Panc1 (cell line): Measurements from ENCODE around the gene SEMA7A. TPM values are rescaled to one million over a fixed set of nuclear protein-coding genes. Genes with fewer than 3 reads are reported as not detected.

ENCODE experiments used
- ATAC-seq: fragments of 200-7000 bp; cut with Tn5 transposase; 2 replicates; pipeline ENCODE4 v1.9.1; 2020; ENCODE audit warnings: mild to moderate bottlenecking, moderate library complexity
- BruUV-seq: library from RNA; stranded (reverse); fragments of 400-500 nt; replicated peaks from 2 replicates; lab custom pipeline; 2021; lab: Mats Ljungman, UMichigan
- CTCF ChIA-PET: fragments of 300-600 bp; sonication (Branson Sonifier 250); formaldehyde crosslinking; loops from one replicate; lab custom pipeline; 2022; ENCODE audit warnings: antibody characterized with exemption; lab: Charles Lee
- POLR2A ChIA-PET: fragments of 300-600 bp; sonication (Branson Sonifier 250); formaldehyde crosslinking; loops from one replicate; lab custom pipeline; 2022; ENCODE audit warnings: antibody characterized with exemption; lab: Charles Lee
- DNase-seq: peaks from one replicate; pipeline ENCODE4 v3.0.0-alpha.2; 2010; ENCODE audit warnings: low read depth, low spot score
- H3K27ac ChIP-seq: 2 replicates; pipeline ENCODE4 v1.5.1; 2011; ENCODE audit warnings: mild to moderate bottlenecking, low read length, inconsistent platforms
- H3K27me3 ChIP-seq: fragments of 200-500 bp; sonication (Bioruptor generic); 2 replicates; pipeline ENCODE4 v1.6.0; 2014; ENCODE audit warnings: low read length, inconsistent platforms; ENCODE audit not compliant: control insufficient read depth, insufficient read depth
- H3K36me3 ChIP-seq: fragments of 200-500 bp; sonication (Bioruptor generic); 2 replicates; pipeline ENCODE4 v1.5.1; 2014; ENCODE audit warnings: inconsistent platforms, mild to moderate bottlenecking, low read length, moderate library complexity; ENCODE audit not compliant: control insufficient read depth, insufficient read depth
- H3K4me1 ChIP-seq: 2 replicates; pipeline ENCODE4 v1.5.1; 2011; ENCODE audit warnings: inconsistent platforms, mild to moderate bottlenecking, low read length, moderate library complexity; ENCODE audit not compliant: control insufficient read depth, insufficient read depth
- H3K4me3 ChIP-seq, 2 experiments: 2 replicates each; pipeline ENCODE4 v1.5.1; 2011 to 2012; ENCODE audit warnings: low read depth in 2 of 2, low read length in 2 of 2, mild to moderate bottlenecking in 2 of 2, inconsistent platforms in 1 of 2, moderate library complexity in 1 of 2
- H3K9me3 ChIP-seq: fragments of 200-500 bp; sonication (Bioruptor generic); 2 replicates; pipeline ENCODE4 v1.5.1; 2014; ENCODE audit warnings: low read depth, mild to moderate bottlenecking, inconsistent platforms, low read length, moderate library complexity; ENCODE audit not compliant: control insufficient read depth, insufficient read depth
- CTCF ChIP-seq: fragments of 450-650 bp; IDR thresholded peaks from 2 replicates; pipeline ENCODE4 v1.5.1; 2017; ENCODE audit warnings: mild to moderate bottlenecking
- POLR2AphosphoS5 ChIP-seq: IDR thresholded peaks from 2 replicates; pipeline ENCODE4 v1.6.1; 2012; ENCODE audit warnings: mild to moderate bottlenecking, low read depth, low read length, moderate library complexity
- REST ChIP-seq, 2 experiments: IDR thresholded peaks; 2 replicates each; pipeline ENCODE4 v1.6.1; 2011 to 2012; ENCODE audit warnings: low read depth in 2 of 2, control low read depth in 1 of 2, low read length in 1 of 2, mild to moderate bottlenecking in 1 of 2, moderate library complexity in 1 of 2; ENCODE audit not compliant: insufficient read depth in 1 of 2
- SIN3A ChIP-seq: IDR thresholded peaks from 2 replicates; pipeline ENCODE4 v1.6.1; 2012; ENCODE audit warnings: low read depth, mild to moderate bottlenecking, low read length, moderate library complexity, borderline replicate concordance; ENCODE audit not compliant: insufficient read depth
- TCF7L2 ChIP-seq: IDR thresholded peaks from 2 replicates; pipeline ENCODE4 v1.6.1; 2011; ENCODE audit warnings: mild to moderate bottlenecking, low read depth, low read length, inconsistent platforms
- in situ Hi-C: cut with HindIII; loops from 2 replicates; pipeline ENCODE4 v1.10.0; 2016; ENCODE audit warnings: low sequenced_read_pairs, low pct_unique_long_range_greater_than_20kb
- intact Hi-C: fragments of 100-400 bp; cut with micrococcal nuclease; formaldehyde crosslinking; loops from one replicate; pipeline ENCODE4 v1.10.0; 2022; ENCODE audit not compliant: unreplicated experiment
- total RNA-seq: library from RNA; stranded (reverse); gene quantifications from one replicate; pipeline ENCODE4 v1.2.1, GENCODE V29; 2021; ENCODE audit not compliant: unreplicated experiment

The SEMA7A gene
- total RNA-seq, 1 experiment from 2014 or later: 11.2 TPM

DNA sequence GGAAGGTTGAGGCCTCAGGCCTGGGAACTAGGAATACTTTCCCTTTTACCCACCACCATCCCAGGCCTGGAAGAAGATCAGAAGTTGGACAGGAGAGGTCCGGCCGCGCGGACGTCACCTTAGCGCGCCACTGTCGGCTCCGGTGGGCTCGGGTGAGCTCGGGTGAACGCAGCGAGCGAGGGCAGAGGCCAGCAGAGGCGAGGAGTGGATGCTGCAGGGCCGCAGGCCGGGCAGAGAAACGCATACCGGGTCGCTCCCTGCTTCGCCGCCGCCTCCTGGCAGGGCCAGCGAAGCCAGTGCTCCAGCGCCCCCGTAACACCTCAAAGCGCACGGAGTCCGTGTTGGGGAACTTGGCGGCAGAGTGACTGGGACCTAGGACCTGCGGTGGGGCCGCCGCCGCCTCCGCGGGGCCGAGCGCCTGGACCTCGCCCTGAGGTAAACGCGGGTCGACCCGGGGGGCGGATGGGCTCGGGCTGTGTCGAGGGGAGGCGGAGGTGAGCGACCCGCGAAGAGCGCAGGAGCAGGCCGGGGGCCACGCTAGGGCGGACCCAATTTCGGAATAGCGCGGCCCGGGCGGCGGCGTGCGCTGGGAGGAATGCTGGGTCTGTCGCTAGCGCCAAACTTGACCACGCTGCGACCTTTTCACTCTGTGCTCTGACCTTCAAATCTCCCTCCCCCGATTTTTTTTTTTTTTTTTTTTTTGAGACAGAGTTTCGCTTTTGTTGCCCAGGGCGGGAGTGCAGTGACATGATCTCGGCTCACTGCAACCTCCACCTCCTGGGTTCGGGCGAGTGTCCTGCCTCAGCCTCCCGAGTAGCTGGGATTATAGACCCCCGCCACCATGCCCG, 67.9 kb downstream of the SEMA7A start:
- Histone ChIP-seq H3K9me3 (no peaks in the 10 kb centered on the region), H3K4me1 (peaks cover 3% of the 10 kb centered on the region; the same call in 1 of the 2 replicates), H3K36me3 (no peaks in the 10 kb centered on the region), H3K27ac (peak overlapping the region; percentile 70), H3K4me3 (peak overlapping the region; percentile 42 to 49), H3K27me3 (no peaks in the 10 kb centered on the region; the same call in 1 of the 2 replicates)
- BruUV-seq: TSS peak; percentile 72
- ChIA-PET POLR2A (interaction anchor here (0.7 kb wide), 2 partner anchors 19 to 261 kb away, joined by 9 to 11 read pairs; no protein-coding TSS in a partner anchor), CTCF (no interaction called here)
- TF ChIP-seq REST (IDR thresholded peaks at IDR 0.05; ENCODE audit: insufficient read depth in 1 of 2, low read depth in 2 of 2, low read length in 1 of 2) (no peak), TCF7L2 (no peak), SIN3A (no peak), CTCF (no peak), POLR2AphosphoS5 (no peak)
- ATAC-seq (peak; percentile 87), DNase-seq (no peak)
- intact Hi-C loops: no loop called here
- in situ Hi-C loops: no loop called here

- no TSS peak for BruUV-seq
- TF ChIP-seq CTCF: no peak
- no peak for TF ChIP-seq TCF7L2
- TF ChIP-seq SIN3A: no peak
- no peak for TF ChIP-seq REST (IDR thresholded peaks at IDR 0.05; ENCODE audit: insufficient read depth in 1 of 2, low read depth in 2 of 2, low read length in 1 of 2)
- no peak for TF ChIP-seq POLR2AphosphoS5
- intact Hi-C loops: no loop called here
- Histone ChIP-seq H3K9me3 (no peaks in the 10 kb centered on the region), H3K4me3 (peak overlapping the region; percentile 42 to 49), H3K36me3 (no peaks in the 10 kb centered on the region), H3K27me3 (no peaks in the 10 kb centered on the region), H3K4me1 (peaks cover 3% of the 10 kb centered on the region; the same call in 1 of the 2 replicates), H3K27ac (peak overlapping the region; percentile 70)
- DNase-seq: no peak
- no peak; the same call in 1 of the 2 replicates for ATAC-seq
- ChIA-PET POLR2A (interaction anchor here (0.7 kb wide), 1 partner anchor 20 kb away, joined by 9 read pairs; no protein-coding TSS in a partner anchor), CTCF (no interaction called here)
- in situ Hi-C loops: no loop called here
These were observed 68.7 kb downstream of the SEMA7A start for GRCh38 chr15:74364936-74365597.
